ENCODE results near the gene ZMPSTE24. TPM values are rescaled to one million over a fixed set of nuclear protein-coding genes. Genes with fewer than 3 reads are reported as not detected.
A peak's percentile ranks its signal among the peaks of the same experiment; 100 is the strongest.

The ZMPSTE24 gene
- total RNA-seq, 3 donors from 2014 or later (not counting 1 experiment from before 2014, with no cell fraction given), result 15.3 to 19.5 (median 19.3) TPM

- peaks cover 43% of the 10 kb centered on the region for H3K4me1 ChIP-seq (ENCODE audit: control insufficient read depth, insufficient read depth, low read length)
- no peak for TF ChIP-seq CTCF (IDR thresholded peaks at IDR 0.05)
- DNase-seq, result no peak
- H3K27ac ChIP-seq (ENCODE audit: low read length), result no peak overlapping the region
- H3K27me3 ChIP-seq (ENCODE audit: control insufficient read depth, insufficient read depth, low read length), result peaks cover 7% of the 10 kb centered on the region
- Mint-ChIP-seq H3K27me3 (ENCODE audit: low read depth in 2 of 2) (peaks cover 0 to 5% of the 10 kb centered on the region in 2 donors), H3K36me3 (no peaks in the 10 kb centered on the region), H3K4me1 (peaks cover 19 to 21% of the 10 kb centered on the region in 2 donors), H3K4me3 (no peak overlapping the region), H3K27ac (no peak overlapping the region), H3K9me3 (no peaks in the 10 kb centered on the region)
- H3K4me3 ChIP-seq (ENCODE audit: low read length), result no peak overlapping the region
- intact Hi-C loops (cut with micrococcal nuclease), result no loop called here
- H3K36me3 ChIP-seq (ENCODE audit: control insufficient read depth, insufficient read depth, low read length), result no peaks in the 10 kb centered on the region
- WGBS (ENCODE audit: insufficient coverage), result 93% methylated on average over 5 of the region's 5 CpGs
- no peaks in the 10 kb centered on the region for H3K9me3 ChIP-seq (ENCODE audit: control insufficient read depth, insufficient read depth, low read length)
- no peak for ATAC-seq
Observed at GRCh38 chr1:40311692-40312091, 53.7 kb downstream of the ZMPSTE24 start.

GRCh38 chr1:40312238-40313205 is 54.5 kb downstream of the ZMPSTE24 start:
- Histone ChIP-seq H3K27me3 (ENCODE audit: control insufficient read depth, insufficient read depth, low read length) (peaks cover 13% of the 10 kb centered on the region), H3K36me3 (ENCODE audit: control insufficient read depth, insufficient read depth, low read length) (no peaks in the 10 kb centered on the region), H3K4me1 (ENCODE audit: control insufficient read depth, insufficient read depth, low read length) (peaks cover 50% of the 10 kb centered on the region), H3K27ac (ENCODE audit: low read length) (no peak overlapping the region), H3K4me3 (ENCODE audit: low read length) (no peak overlapping the region), H3K9me3 (ENCODE audit: control insufficient read depth, insufficient read depth, low read length) (no peaks in the 10 kb centered on the region)
- intact Hi-C loops (cut with micrococcal nuclease), result no loop called here
- Mint-ChIP-seq H3K4me1 (peaks cover 22 to 27% of the 10 kb centered on the region in 2 donors), H3K27me3 (ENCODE audit: low read depth in 2 of 2) (peaks cover 3 to 10% of the 10 kb centered on the region in 2 donors), H3K27ac (no peak overlapping the region), H3K4me3 (no peak overlapping the region), H3K36me3 (no peaks in the 10 kb centered on the region), H3K9me3 (no peaks in the 10 kb centered on the region)
- peak in 1 of 2 donors; percentile 44 for DNase-seq
- no peak for ATAC-seq
- TF ChIP-seq CTCF (IDR thresholded peaks at IDR 0.05), result no peak
- WGBS (ENCODE audit: insufficient coverage), result 38% methylated on average over 10 of the region's 10 CpGs

GRCh38 chr1:40313329-40313957 is 55.4 kb downstream of the ZMPSTE24 start:
- 89% methylated on average over 4 of the region's 5 CpGs for WGBS (ENCODE audit: insufficient coverage)

More at GRCh38 chr1:40313329-40313957, 55.4 kb downstream of the ZMPSTE24 start:
- peaks cover 13 to 16% of the 10 kb centered on the region in 2 donors for H3K27me3 Mint-ChIP-seq (ENCODE audit: low read depth in 2 of 2)
- no peak overlapping the region for H3K27ac Mint-ChIP-seq
- no peaks in the 10 kb centered on the region for H3K9me3 Mint-ChIP-seq
- no peak overlapping the region for H3K4me3 Mint-ChIP-seq
- no peaks in the 10 kb centered on the region for H3K36me3 Mint-ChIP-seq
- intact Hi-C loops (cut with micrococcal nuclease), result no loop called here
- peaks cover 27 to 33% of the 10 kb centered on the region in 2 donors for H3K4me1 Mint-ChIP-seq
- H3K27me3 ChIP-seq (ENCODE audit: control insufficient read depth, insufficient read depth, low read length), result peaks cover 18% of the 10 kb centered on the region
- no peak for TF ChIP-seq CTCF (IDR thresholded peaks at IDR 0.05)
- no peak overlapping the region for H3K27ac ChIP-seq (ENCODE audit: low read length)
- no peaks in the 10 kb centered on the region for H3K9me3 ChIP-seq (ENCODE audit: control insufficient read depth, insufficient read depth, low read length)
- ATAC-seq, result no peak
- no peaks in the 10 kb centered on the region for H3K36me3 ChIP-seq (ENCODE audit: control insufficient read depth, insufficient read depth, low read length)
- DNase-seq, result no peak
- H3K4me1 ChIP-seq (ENCODE audit: control insufficient read depth, insufficient read depth, low read length), result peaks cover 51% of the 10 kb centered on the region
- H3K4me3 ChIP-seq (ENCODE audit: low read length), result no peak overlapping the region
